ENCODE results near the gene TMPRSS11A.

The TMPRSS11A gene

GRCh38 chr4:67912080-67912479, 51.2 kb downstream of the TMPRSS11A start:
- DNase-seq (ENCODE audit: low spot score), result no peak

GRCh38 chr4:67911638-67912037, 51.7 kb downstream of the TMPRSS11A start:
- DNase-seq (ENCODE audit: low spot score), result no peak

- DNase-seq (ENCODE audit: low spot score), result no peak
Observed at GRCh38 chr4:67911141-67911540, 52.2 kb downstream of the TMPRSS11A start.

- no peak for DNase-seq (ENCODE audit: low spot score)
Observed at GRCh38 chr4:67910585-67910905, 52.7 kb downstream of the TMPRSS11A start.

- peak; percentile 23 for DNase-seq (ENCODE audit: low spot score)
Observed at GRCh38 chr4:67909905-67910584, 53.2 kb downstream of the TMPRSS11A start.

- DNase-seq (ENCODE audit: low spot score), result no peak
Observed at GRCh38 chr4:67907650-67908049, 55.6 kb downstream of the TMPRSS11A start.

GRCh38 chr4:67899096-67899495, 64.2 kb downstream of the TMPRSS11A start:
- no peak for DNase-seq (ENCODE audit: low spot score)

- no peak for DNase-seq (ENCODE audit: low spot score)
Observed at GRCh38 chr4:67897686-67898085, 65.6 kb downstream of the TMPRSS11A start.

- DNase-seq (ENCODE audit: low spot score), result no peak
Observed at GRCh38 chr4:67896421-67897065, 66.8 kb downstream of the TMPRSS11A start.

- no peak for DNase-seq (ENCODE audit: low spot score)
Observed at GRCh38 chr4:67894659-67895058, 68.6 kb downstream of the TMPRSS11A start.

- DNase-seq (ENCODE audit: low spot score), result no peak
Observed at GRCh38 chr4:67892905-67893304, 70.4 kb downstream of the TMPRSS11A start.

- no peak for DNase-seq (ENCODE audit: low spot score)
Observed at GRCh38 chr4:67892253-67892652, 71.0 kb downstream of the TMPRSS11A start.

GRCh38 chr4:67891645-67892044, 71.6 kb downstream of the TMPRSS11A start:
- no peak for DNase-seq (ENCODE audit: low spot score)

- no peak for DNase-seq (ENCODE audit: low spot score)
Observed at GRCh38 chr4:67886281-67886680, 77.0 kb downstream of the TMPRSS11A start.

GRCh38 chr4:67885762-67886161, 77.5 kb downstream of the TMPRSS11A start:
- no peak for DNase-seq (ENCODE audit: low spot score)

GRCh38 chr4:67884701-67885100, 78.6 kb downstream of the TMPRSS11A start:
- DNase-seq (ENCODE audit: low spot score), result no peak

GRCh38 chr4:67883902-67884301, 79.4 kb downstream of the TMPRSS11A start, which contains the start of gene TMPRSS11D:
Gene TMPRSS11D, minus strand, starts transcription at chr4:67884002. Its CDS starts 69 bp downstream, at chr4:67883933.
- no peak for DNase-seq (ENCODE audit: low spot score)

- no peak for DNase-seq (ENCODE audit: low spot score)
Observed at GRCh38 chr4:67883458-67883857, 79.8 kb downstream of the TMPRSS11A start.

- DNase-seq (ENCODE audit: low spot score), result no peak
Observed at GRCh38 chr4:67880866-67881610, 82.3 kb downstream of the TMPRSS11A start.

- no peak for DNase-seq (ENCODE audit: low spot score)
Observed at GRCh38 chr4:67879486-67879885, 83.8 kb downstream of the TMPRSS11A start.

- no peak for DNase-seq (ENCODE audit: low spot score)
Observed at GRCh38 chr4:67877086-67877485, 86.2 kb downstream of the TMPRSS11A start.

GRCh38 chr4:67874986-67875385, 88.3 kb downstream of the TMPRSS11A start:
- no peak for DNase-seq (ENCODE audit: low spot score)

- no peak for DNase-seq (ENCODE audit: low spot score)
Observed at GRCh38 chr4:67873116-67873515, 90.2 kb downstream of the TMPRSS11A start.
